Measurements from ENCODE around the gene GCK.

Gene GCK

GRCh38 chr7:44103923-44104859 lies 85.0 kb downstream of the GCK start, which contains the start of gene AEBP1:
TSS of gene AEBP1 (plus strand) at chr7:44104345. CDS start at chr7:44104666, 321 bp downstream.
- DNase-seq (ENCODE audit: low spot score), result peak; percentile 18

- no peak for DNase-seq (ENCODE audit: low spot score)
These were observed 85.7 kb downstream of the GCK start for GRCh38 chr7:44103566-44103922.

GRCh38 chr7:44102846-44103565 lies 86.2 kb downstream of the GCK start:
- DNase-seq (ENCODE audit: low spot score), result no peak

GRCh38 chr7:44101966-44102845 lies 87.0 kb downstream of the GCK start:
- DNase-seq (ENCODE audit: low spot score), result no peak

GRCh38 chr7:44101303-44101965 lies 87.8 kb downstream of the GCK start:
- DNase-seq (ENCODE audit: low spot score), result no peak

- no peak for DNase-seq (ENCODE audit: low spot score)
These were observed 88.6 kb downstream of the GCK start for GRCh38 chr7:44100458-44101302.

- DNase-seq (ENCODE audit: low spot score), result no peak
These were observed 89.6 kb downstream of the GCK start for GRCh38 chr7:44099669-44100068.

- DNase-seq (ENCODE audit: low spot score), result no peak
These were observed 90.9 kb downstream of the GCK start for GRCh38 chr7:44098092-44099068.

GRCh38 chr7:44097064-44097932 lies 91.9 kb downstream of the GCK start:
- no peak for DNase-seq (ENCODE audit: low spot score)

GRCh38 chr7:44096326-44096881 lies 92.8 kb downstream of the GCK start:
- DNase-seq (ENCODE audit: low spot score), result no peak

GRCh38 chr7:44095781-44096180 lies 93.5 kb downstream of the GCK start:
- DNase-seq (ENCODE audit: low spot score), result no peak

GRCh38 chr7:44094883-44095592 lies 94.2 kb downstream of the GCK start:
- no peak for DNase-seq (ENCODE audit: low spot score)

GRCh38 chr7:44094365-44094764 lies 94.9 kb downstream of the GCK start:
- no peak for DNase-seq (ENCODE audit: low spot score)

All from CD4-positive, alpha-beta T cell treated with Interleukin-6 at 100 ng/mL for 8 hours (primary cell).